ENCODE data around the gene PLCH2.
"Not testable (repeated sequence)": the region's sequence is repeated elsewhere in the genome, so short reads cannot be mapped to it uniquely, and the experiment has no call there.

Gene PLCH2

GRCh38 chr1:2440346-2440745 is 35.7 kb upstream of the PLCH2 start:
- not testable (repeated sequence) for DNase-seq (ENCODE audit: low read depth in 2 of 2)

- no peak for DNase-seq (ENCODE audit: low read depth in 2 of 2)
These were observed 34.3 kb upstream of the PLCH2 start for GRCh38 chr1:2441746-2442145.

- DNase-seq (ENCODE audit: low read depth in 2 of 2): no peak
These were observed 33.4 kb upstream of the PLCH2 start for GRCh38 chr1:2442661-2443060.

- no peak for DNase-seq (ENCODE audit: low read depth in 2 of 2)
These were observed 32.6 kb upstream of the PLCH2 start for GRCh38 chr1:2443277-2444137.

- DNase-seq (ENCODE audit: low read depth in 2 of 2): no peak
These were observed 31.9 kb upstream of the PLCH2 start for GRCh38 chr1:2444138-2444591.

GRCh38 chr1:2445162-2445822 is 30.8 kb upstream of the PLCH2 start:
- no peak for DNase-seq (ENCODE audit: low read depth in 2 of 2)

- DNase-seq (ENCODE audit: low read depth in 2 of 2): no peak
These were observed 30.3 kb upstream of the PLCH2 start for GRCh38 chr1:2445823-2446215.

- DNase-seq (ENCODE audit: low read depth in 2 of 2): no peak
These were observed 29.7 kb upstream of the PLCH2 start for GRCh38 chr1:2446394-2446793.

- DNase-seq (ENCODE audit: low read depth in 2 of 2): no peak
These were observed 29.2 kb upstream of the PLCH2 start for GRCh38 chr1:2446861-2447260.

GRCh38 chr1:2447276-2448097 is 28.6 kb upstream of the PLCH2 start:
- no peak for DNase-seq (ENCODE audit: low read depth in 2 of 2)

- no peak for DNase-seq (ENCODE audit: low read depth in 2 of 2)
These were observed 28.0 kb upstream of the PLCH2 start for GRCh38 chr1:2448098-2448445.

- DNase-seq (ENCODE audit: low read depth in 2 of 2): no peak
These were observed 26.2 kb upstream of the PLCH2 start for GRCh38 chr1:2449636-2450454.

GRCh38 chr1:2451741-2452140 is 24.3 kb upstream of the PLCH2 start:
- DNase-seq (ENCODE audit: low read depth in 2 of 2): no peak

GRCh38 chr1:2452201-2452931 is 23.7 kb upstream of the PLCH2 start:
- DNase-seq (ENCODE audit: low read depth in 2 of 2): no peak

- no peak for DNase-seq (ENCODE audit: low read depth in 2 of 2)
These were observed 23.2 kb upstream of the PLCH2 start for GRCh38 chr1:2452932-2453315.

- no peak for DNase-seq (ENCODE audit: low read depth in 2 of 2)
These were observed 21.9 kb upstream of the PLCH2 start for GRCh38 chr1:2454227-2454626.

GRCh38 chr1:2455757-2456156 is 20.3 kb upstream of the PLCH2 start:
- DNase-seq (ENCODE audit: low read depth in 2 of 2): no peak

GRCh38 chr1:2457444-2457843 is 18.6 kb upstream of the PLCH2 start:
- no peak for DNase-seq (ENCODE audit: low read depth in 2 of 2)

- no peak for DNase-seq (ENCODE audit: low read depth in 2 of 2)
These were observed 17.4 kb upstream of the PLCH2 start for GRCh38 chr1:2458687-2459086.

- not testable (repeated sequence) for DNase-seq (ENCODE audit: low read depth in 2 of 2)
These were observed 16.9 kb upstream of the PLCH2 start for GRCh38 chr1:2459102-2459753.
